ENCODE data around the gene PRR29.
A peak's percentile ranks its signal among the peaks of the same experiment; 100 is the strongest.
"Not testable (repeated sequence)": the region's sequence is repeated elsewhere in the genome, so short reads cannot be mapped to it uniquely, and the experiment has no call there.

PRR29 gene

GRCh38 chr17:63997341-63998048 lies 656 bp upstream of the PRR29 start:
- no peak for DNase-seq (ENCODE audit: low spot score)

- no peak for DNase-seq (ENCODE audit: low spot score)
Measured at GRCh38 chr17:63998721-63999679, 849 bp downstream of the PRR29 start.

GRCh38 chr17:63999680-64000531 lies 1.8 kb downstream of the PRR29 start:
- DNase-seq (ENCODE audit: low spot score): no peak

GRCh38 chr17:64001091-64001579 lies 3.0 kb downstream of the PRR29 start:
- no peak for DNase-seq (ENCODE audit: low spot score)

GRCh38 chr17:64001763-64002529 lies 3.8 kb downstream of the PRR29 start:
- no peak for DNase-seq (ENCODE audit: low spot score)

- DNase-seq (ENCODE audit: low spot score): no peak
Measured at GRCh38 chr17:64002658-64003525, 4.7 kb downstream of the PRR29 start.

GRCh38 chr17:64003526-64004121 lies 5.5 kb downstream of the PRR29 start:
- no peak for DNase-seq (ENCODE audit: low spot score)

- no peak for DNase-seq (ENCODE audit: low spot score)
Measured at GRCh38 chr17:64004218-64004770, 6.1 kb downstream of the PRR29 start.

GRCh38 chr17:64004903-64005733 lies 7.0 kb downstream of the PRR29 start:
- no peak for DNase-seq (ENCODE audit: low spot score)

GRCh38 chr17:64005734-64006167 lies 7.6 kb downstream of the PRR29 start:
- DNase-seq (ENCODE audit: low spot score): peak; percentile 47

GRCh38 chr17:64006361-64007088 lies 8.4 kb downstream of the PRR29 start:
- no peak for DNase-seq (ENCODE audit: low spot score)

GRCh38 chr17:64007089-64007837 lies 9.1 kb downstream of the PRR29 start:
- DNase-seq (ENCODE audit: low spot score): not testable (repeated sequence)

- DNase-seq (ENCODE audit: low spot score): no peak
Measured at GRCh38 chr17:64007838-64008282, 9.7 kb downstream of the PRR29 start.

GRCh38 chr17:64008346-64008745 lies 10.2 kb downstream of the PRR29 start:
- DNase-seq (ENCODE audit: low spot score): no peak

GRCh38 chr17:64008830-64009229 lies 10.7 kb downstream of the PRR29 start:
- DNase-seq (ENCODE audit: low spot score): no peak

GRCh38 chr17:64009571-64010402 lies 11.6 kb downstream of the PRR29 start:
- no peak for DNase-seq (ENCODE audit: low spot score)
